Measurements from ENCODE around the gene EPHA1. TPM values are rescaled to one million over a fixed set of nuclear protein-coding genes. Genes with fewer than 3 reads are reported as not detected.

EPHA1 gene
- total and polyA plus RNA-seq, 2 donors (not counting 3 experiments of a cell fraction or from before 2014, with no cell fraction given): 0.07 TPM; not detected in 1

GRCh38 chr7:143434660-143435059 is 26.0 kb upstream of the EPHA1 start:
- intact Hi-C loops (cut with micrococcal nuclease): no loop called here
- dilution Hi-C loops (cut with MboI; ENCODE audit: extremely low pct_ligation_motif_present, low sequenced_read_pairs): no loop called here
- POLR2A ChIA-PET: no interaction called here
- CTCF ChIA-PET: interaction anchor here (1.6 to 2.0 kb wide), 4 partner anchors 17 to 70 kb away, joined by 4 to 6 read pairs (median 5); no protein-coding TSS in a partner anchor
- Histone ChIP-seq H3K27ac (ENCODE audit: insufficient read depth, low read depth, low read length) (no peak overlapping the region), H3K9me1 (replicated peaks; ENCODE audit: control insufficient read depth, extremely low read depth, insufficient read depth, low read length) (no peaks in the 10 kb centered on the region), H2AFZ (ENCODE audit: low read depth, low read length) (no peak overlapping the region), H3K4me3 (replicated peaks in 1 of 3; ENCODE audit: insufficient read depth in 1 of 3, low read depth in 1 of 3, low read length in 3 of 3) (no peak overlapping the region), H3K79me2 (ENCODE audit: control insufficient read depth, insufficient read depth, low read length) (no peaks in the 10 kb centered on the region), H3K9me3 (replicated peaks; ENCODE audit: control insufficient read depth, insufficient read depth, low read length) (no peaks in the 10 kb centered on the region), H3K4me1 (ENCODE audit: control insufficient read depth, extremely low read depth, insufficient read depth, low read length) (peaks cover 36% of the 10 kb centered on the region), H4K20me1 (replicated peaks; ENCODE audit: control insufficient read depth, extremely low read depth, insufficient read depth, low read length) (no peaks in the 10 kb centered on the region), H3K27me3 (ENCODE audit: control insufficient read depth in 2 of 2, insufficient read depth in 2 of 2, low read length in 2 of 2) (no peaks in the 10 kb centered on the region), H3K9ac (replicated peaks; ENCODE audit: extremely low read depth, insufficient read depth, low read length) (no peak overlapping the region), H3K4me2 (ENCODE audit: insufficient read depth, low read length) (no peak overlapping the region), H3K36me3 (ENCODE audit: control insufficient read depth in 2 of 2, extremely low read depth in 1 of 2, insufficient read depth in 2 of 2, low read length in 2 of 2) (no peaks in the 10 kb centered on the region)
- FAIRE-seq (no peak), DNase-seq (ENCODE audit: low read depth, low spot score) (no peak)
- TF ChIP-seq MYC (IDR thresholded peaks at IDR 0.05; ENCODE audit: low read depth, low read length) (no peak), EZH2 (IDR thresholded peaks at IDR 0.05; ENCODE audit: borderline replicate concordance, low read depth, low read length, severe bottlenecking) (no peak), GATA2 (IDR thresholded peaks at IDR 0.05; ENCODE audit: insufficient read depth, insufficient read length, low read depth, low read length) (no peak), JUN (IDR thresholded peaks at IDR 0.05; ENCODE audit: borderline replicate concordance, insufficient read depth, insufficient read length, low read depth) (no peak), MAX (IDR thresholded peaks at IDR 0.05; ENCODE audit: insufficient read depth, insufficient read length) (no peak), FOS (IDR thresholded peaks at IDR 0.05; ENCODE audit: borderline replicate concordance, insufficient read depth, low read length) (no peak), POLR2AphosphoS5 (IDR thresholded peaks at IDR 0.05; ENCODE audit: insufficient read depth, low read depth, low read length) (no peak), POLR2A (IDR thresholded peaks at IDR 0.05; ENCODE audit: low read depth, low read length) (no peak)
- TF ChIP-seq, protein P1, sequence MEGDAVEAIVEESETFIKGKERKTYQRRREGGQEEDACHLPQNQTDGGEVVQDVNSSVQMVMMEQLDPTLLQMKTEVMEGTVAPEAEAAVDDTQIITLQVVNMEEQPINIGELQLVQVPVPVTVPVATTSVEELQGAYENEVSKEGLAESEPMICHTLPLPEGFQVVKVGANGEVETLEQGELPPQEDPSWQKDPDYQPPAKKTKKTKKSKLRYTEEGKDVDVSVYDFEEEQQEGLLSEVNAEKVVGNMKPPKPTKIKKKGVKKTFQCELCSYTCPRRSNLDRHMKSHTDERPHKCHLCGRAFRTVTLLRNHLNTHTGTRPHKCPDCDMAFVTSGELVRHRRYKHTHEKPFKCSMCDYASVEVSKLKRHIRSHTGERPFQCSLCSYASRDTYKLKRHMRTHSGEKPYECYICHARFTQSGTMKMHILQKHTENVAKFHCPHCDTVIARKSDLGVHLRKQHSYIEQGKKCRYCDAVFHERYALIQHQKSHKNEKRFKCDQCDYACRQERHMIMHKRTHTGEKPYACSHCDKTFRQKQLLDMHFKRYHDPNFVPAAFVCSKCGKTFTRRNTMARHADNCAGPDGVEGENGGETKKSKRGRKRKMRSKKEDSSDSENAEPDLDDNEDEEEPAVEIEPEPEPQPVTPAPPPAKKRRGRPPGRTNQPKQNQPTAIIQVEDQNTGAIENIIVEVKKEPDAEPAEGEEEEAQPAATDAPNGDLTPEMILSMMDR (IDR thresholded peaks at IDR 0.05; ENCODE audit: extremely low read depth in 1 of 2, insufficient read depth in 1 of 2, low read depth in 1 of 2, low read length in 2 of 2): no peak
- no TSS peak for BruUV-seq (replicated peaks)

Measured in endothelial cell of umbilical vein (primary cell).